ENCODE results near the gene SRSF4.
"Not testable (repeated sequence)": the region's sequence is repeated elsewhere in the genome, so short reads cannot be mapped to it uniquely, and the experiment has no call there.

The SRSF4 gene

GRCh38 chr1:29181413-29182225 is at the start of gene SRSF4:
Gene SRSF4, minus strand, starts transcription at chr1:29181900. Its CDS starts 148 bp downstream, at chr1:29181752.
- peak; percentile 99 for DNase-seq

GRCh38 chr1:29230553-29231378 is 49.1 kb upstream of the SRSF4 start, which contains the start of gene MECR:
Gene MECR, minus strand, starts transcription at chr1:29230934. Its CDS starts 28 bp downstream, at chr1:29230906.
- peak; percentile 95 for DNase-seq

- DNase-seq = no peak
Measured at GRCh38 chr1:29230204-29230552, 48.5 kb upstream of the SRSF4 start.

- DNase-seq = no peak
Measured at GRCh38 chr1:29227511-29227910, 45.8 kb upstream of the SRSF4 start.

- DNase-seq = no peak
Measured at GRCh38 chr1:29225361-29225760, 43.7 kb upstream of the SRSF4 start.

GRCh38 chr1:29224356-29224837 is 42.7 kb upstream of the SRSF4 start:
- DNase-seq = no peak

GRCh38 chr1:29223521-29223920 is 41.8 kb upstream of the SRSF4 start:
- no peak for DNase-seq

- no peak for DNase-seq
Measured at GRCh38 chr1:29222686-29223085, 41.0 kb upstream of the SRSF4 start.

GRCh38 chr1:29222260-29222659 is 40.6 kb upstream of the SRSF4 start:
- DNase-seq = not testable (repeated sequence)

GRCh38 chr1:29221296-29221695 is 39.6 kb upstream of the SRSF4 start:
- no peak for DNase-seq

- DNase-seq = no peak
Measured at GRCh38 chr1:29218223-29218622, 36.5 kb upstream of the SRSF4 start.

GRCh38 chr1:29217633-29218032 is 35.9 kb upstream of the SRSF4 start:
- DNase-seq = no peak

- no peak for DNase-seq
Measured at GRCh38 chr1:29213055-29213454, 31.4 kb upstream of the SRSF4 start.

GRCh38 chr1:29211086-29212030 is 29.7 kb upstream of the SRSF4 start:
- no peak for DNase-seq

GRCh38 chr1:29210278-29211085 is 28.8 kb upstream of the SRSF4 start:
- DNase-seq = no peak

GRCh38 chr1:29209173-29209572 is 27.5 kb upstream of the SRSF4 start:
- no peak for DNase-seq

GRCh38 chr1:29208442-29208841 is 26.7 kb upstream of the SRSF4 start:
- DNase-seq = no peak

- peak; percentile 97 for DNase-seq
Measured at GRCh38 chr1:29202584-29203340, 21.1 kb upstream of the SRSF4 start.

GRCh38 chr1:29202053-29202452 is 20.4 kb upstream of the SRSF4 start:
- DNase-seq = no peak

- no peak for DNase-seq
Measured at GRCh38 chr1:29201595-29202051, 19.9 kb upstream of the SRSF4 start.

All from DMS53 (cell line).